SK-N-SH (cell line): ENCODE measurements around the gene AHCYL1.
A peak's percentile ranks its signal among the peaks of the same experiment; 100 is the strongest.

Experiments
- EP300 ChIP-seq, 2 experiments: IDR thresholded peaks; 2 replicates each; pipeline versions ENCODE4 v1.4.0 to v1.6.1; 2012; ENCODE audit warnings: borderline replicate concordance in 1 of 2, low read depth in 1 of 2, low read length in 1 of 2
- FOSL2 ChIP-seq: IDR thresholded peaks from 2 replicates; pipeline ENCODE4 v1.4.0; 2012; ENCODE audit warnings: low read depth, mild to moderate bottlenecking, moderate library complexity, borderline replicate concordance
- JUND ChIP-seq: IDR thresholded peaks from 2 replicates; pipeline ENCODE4 v1.4.0; 2012
- YY1 ChIP-seq: IDR thresholded peaks from 2 replicates; pipeline ENCODE4 v1.4.0; 2012; ENCODE audit warnings: low read depth, mild to moderate bottlenecking
- TF ChIP-seq, protein P1 (sequence below): IDR thresholded peaks from 2 replicates; pipeline ENCODE4 v1.4.0; 2012; ENCODE audit warnings: low read depth
- TF ChIP-seq, protein P2 (sequence below): fragments of 200-600 bp; sonication (generic); IDR thresholded peaks from 2 replicates; pipeline ENCODE4 v1.6.1; 2017; ENCODE audit warnings: antibody characterized with exemption, mild to moderate bottlenecking, moderate library complexity
- TF ChIP-seq, protein P3 (sequence below): IDR thresholded peaks from 2 replicates; pipeline ENCODE4 v1.6.1; 2012; ENCODE audit warnings: mild to moderate bottlenecking, low read depth, low read length, moderate library complexity

DNA sequence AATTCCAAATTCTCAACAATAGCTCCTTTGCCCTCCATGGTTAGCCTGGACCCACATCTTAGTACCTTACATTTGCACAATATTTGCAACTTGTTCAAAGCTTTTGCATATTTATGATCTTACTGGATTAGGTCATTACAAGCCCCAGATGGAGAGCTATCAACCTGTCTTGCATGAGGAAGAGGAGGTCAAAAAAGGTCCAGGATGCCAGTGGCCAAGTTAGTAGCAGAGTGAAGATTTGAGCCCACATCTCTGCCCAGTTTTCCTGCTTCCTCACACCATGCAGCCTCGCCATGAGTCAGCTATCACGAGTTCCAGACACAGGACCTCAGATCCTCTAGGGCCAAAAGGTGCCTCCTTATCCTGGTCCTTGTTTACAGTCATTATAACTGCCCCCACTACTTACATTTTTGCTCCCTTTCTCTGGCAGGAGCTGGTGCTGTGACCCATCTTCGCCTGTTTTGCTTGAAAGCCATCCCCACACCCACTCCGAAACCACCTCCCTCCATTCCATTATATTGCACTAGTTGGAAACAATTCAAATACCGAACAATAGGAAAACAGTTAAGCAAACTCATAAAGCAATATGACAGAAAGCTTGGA lies 5.0 kb upstream of the AHCYL1 start:
- TF ChIP-seq, protein P1, sequence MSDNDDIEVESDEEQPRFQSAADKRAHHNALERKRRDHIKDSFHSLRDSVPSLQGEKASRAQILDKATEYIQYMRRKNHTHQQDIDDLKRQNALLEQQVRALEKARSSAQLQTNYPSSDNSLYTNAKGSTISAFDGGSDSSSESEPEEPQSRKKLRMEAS = peak; percentile 59; the same call in 1 of the 2 replicates
- TF ChIP-seq EP300 (IDR thresholded peaks at IDR 0.05; ENCODE audit: borderline replicate concordance in 1 of 2, low read depth in 1 of 2, low read length in 1 of 2) (no peak), YY1 (no peak), FOSL2 (peak; percentile 24; the same call in 1 of the 2 replicates), JUND (no peak)
- TF ChIP-seq, protein P2, sequence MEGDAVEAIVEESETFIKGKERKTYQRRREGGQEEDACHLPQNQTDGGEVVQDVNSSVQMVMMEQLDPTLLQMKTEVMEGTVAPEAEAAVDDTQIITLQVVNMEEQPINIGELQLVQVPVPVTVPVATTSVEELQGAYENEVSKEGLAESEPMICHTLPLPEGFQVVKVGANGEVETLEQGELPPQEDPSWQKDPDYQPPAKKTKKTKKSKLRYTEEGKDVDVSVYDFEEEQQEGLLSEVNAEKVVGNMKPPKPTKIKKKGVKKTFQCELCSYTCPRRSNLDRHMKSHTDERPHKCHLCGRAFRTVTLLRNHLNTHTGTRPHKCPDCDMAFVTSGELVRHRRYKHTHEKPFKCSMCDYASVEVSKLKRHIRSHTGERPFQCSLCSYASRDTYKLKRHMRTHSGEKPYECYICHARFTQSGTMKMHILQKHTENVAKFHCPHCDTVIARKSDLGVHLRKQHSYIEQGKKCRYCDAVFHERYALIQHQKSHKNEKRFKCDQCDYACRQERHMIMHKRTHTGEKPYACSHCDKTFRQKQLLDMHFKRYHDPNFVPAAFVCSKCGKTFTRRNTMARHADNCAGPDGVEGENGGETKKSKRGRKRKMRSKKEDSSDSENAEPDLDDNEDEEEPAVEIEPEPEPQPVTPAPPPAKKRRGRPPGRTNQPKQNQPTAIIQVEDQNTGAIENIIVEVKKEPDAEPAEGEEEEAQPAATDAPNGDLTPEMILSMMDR = no peak
- TF ChIP-seq, protein P3, sequence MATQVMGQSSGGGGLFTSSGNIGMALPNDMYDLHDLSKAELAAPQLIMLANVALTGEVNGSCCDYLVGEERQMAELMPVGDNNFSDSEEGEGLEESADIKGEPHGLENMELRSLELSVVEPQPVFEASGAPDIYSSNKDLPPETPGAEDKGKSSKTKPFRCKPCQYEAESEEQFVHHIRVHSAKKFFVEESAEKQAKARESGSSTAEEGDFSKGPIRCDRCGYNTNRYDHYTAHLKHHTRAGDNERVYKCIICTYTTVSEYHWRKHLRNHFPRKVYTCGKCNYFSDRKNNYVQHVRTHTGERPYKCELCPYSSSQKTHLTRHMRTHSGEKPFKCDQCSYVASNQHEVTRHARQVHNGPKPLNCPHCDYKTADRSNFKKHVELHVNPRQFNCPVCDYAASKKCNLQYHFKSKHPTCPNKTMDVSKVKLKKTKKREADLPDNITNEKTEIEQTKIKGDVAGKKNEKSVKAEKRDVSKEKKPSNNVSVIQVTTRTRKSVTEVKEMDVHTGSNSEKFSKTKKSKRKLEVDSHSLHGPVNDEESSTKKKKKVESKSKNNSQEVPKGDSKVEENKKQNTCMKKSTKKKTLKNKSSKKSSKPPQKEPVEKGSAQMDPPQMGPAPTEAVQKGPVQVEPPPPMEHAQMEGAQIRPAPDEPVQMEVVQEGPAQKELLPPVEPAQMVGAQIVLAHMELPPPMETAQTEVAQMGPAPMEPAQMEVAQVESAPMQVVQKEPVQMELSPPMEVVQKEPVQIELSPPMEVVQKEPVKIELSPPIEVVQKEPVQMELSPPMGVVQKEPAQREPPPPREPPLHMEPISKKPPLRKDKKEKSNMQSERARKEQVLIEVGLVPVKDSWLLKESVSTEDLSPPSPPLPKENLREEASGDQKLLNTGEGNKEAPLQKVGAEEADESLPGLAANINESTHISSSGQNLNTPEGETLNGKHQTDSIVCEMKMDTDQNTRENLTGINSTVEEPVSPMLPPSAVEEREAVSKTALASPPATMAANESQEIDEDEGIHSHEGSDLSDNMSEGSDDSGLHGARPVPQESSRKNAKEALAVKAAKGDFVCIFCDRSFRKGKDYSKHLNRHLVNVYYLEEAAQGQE = no peak
